Hepatocyte (in vitro differentiated cells): ENCODE results near the gene ATF4. TPM values are rescaled to one million over a fixed set of nuclear protein-coding genes. Genes with fewer than 3 reads are reported as not detected.

Experiments used
- DNase-seq: peaks from one replicate; pipeline ENCODE4 v3.0.0-alpha.2; 2016; ENCODE audit warnings: low spot score
- H2AFZ ChIP-seq: fragments of 200-600 bp; sonication (generic); 2 replicates; pipeline ENCODE4 v1.6.0; 2016; ENCODE audit warnings: antibody characterized with exemption, mild to moderate bottlenecking
- H3K27ac ChIP-seq: fragments of 200-600 bp; sonication (generic); 2 replicates; pipeline ENCODE4 v1.5.1; 2016; ENCODE audit warnings: mild to moderate bottlenecking
- H3K27me3 ChIP-seq: fragments of 200-600 bp; sonication (generic); 2 replicates; pipeline ENCODE4 v1.6.1; 2016
- H3K36me3 ChIP-seq: fragments of 200-600 bp; sonication (generic); replicated peaks from 2 replicates; pipeline ENCODE4 v1.5.1; 2016; ENCODE audit warnings: low read depth; ENCODE audit not compliant: insufficient read depth
- H3K4me1 ChIP-seq: fragments of 200-600 bp; sonication (generic); 2 replicates; pipeline ENCODE4 v1.5.1; 2016; ENCODE audit warnings: mild to moderate bottlenecking, moderate library complexity; ENCODE audit not compliant: insufficient read depth
- H3K4me2 ChIP-seq: fragments of 200-600 bp; sonication (generic); 2 replicates; pipeline ENCODE4 v1.6.0; 2016
- H3K4me3 ChIP-seq: fragments of 200-600 bp; sonication (generic); 2 replicates; pipeline ENCODE4 v1.5.1; 2016; ENCODE audit warnings: mild to moderate bottlenecking
- H3K79me2 ChIP-seq: fragments of 200-600 bp; sonication (generic); 2 replicates; pipeline ENCODE4 v1.6.0; 2017; ENCODE audit warnings: mild to moderate bottlenecking
- H3K9me2 ChIP-seq: fragments of 200-600 bp; sonication (generic); replicated peaks from 2 replicates; pipeline ENCODE4 v1.6.0; 2017; ENCODE audit warnings: mild to moderate bottlenecking; ENCODE audit not compliant: insufficient read depth
- H3K9me3 ChIP-seq: fragments of 200-600 bp; sonication (generic); 2 replicates; pipeline ENCODE4 v1.5.1; 2016; ENCODE audit warnings: low read depth, mild to moderate bottlenecking
- H4K20me1 ChIP-seq: fragments of 200-600 bp; sonication (generic); 2 replicates; pipeline ENCODE4 v1.6.0; 2016; ENCODE audit warnings: mild to moderate bottlenecking; ENCODE audit not compliant: insufficient read depth, poor library complexity, severe bottlenecking
- EZH2 ChIP-seq: fragments of 200-600 bp; sonication (generic); IDR thresholded peaks from 2 replicates; pipeline ENCODE4 v1.6.1; 2016; ENCODE audit warnings: antibody characterized with exemption, mild to moderate bottlenecking, borderline replicate concordance
- EZH2phosphoT487 ChIP-seq: fragments of 200-600 bp; sonication (generic); IDR thresholded peaks from one replicate; pipeline ENCODE4 v1.6.1; 2018; ENCODE audit warnings: antibody characterized with exemption, mild to moderate bottlenecking, low read depth, moderate library complexity; ENCODE audit not compliant: unreplicated experiment, severe bottlenecking
- WGBS: methylation state at CpG from one replicate; pipeline ENCODE4 v1.1.6; 2016; ENCODE audit warnings: low lambda C conversion rate; ENCODE audit errors: missing lambda C conversion rate; 5-methylcytosine and 5-hydroxymethylcytosine counted together
- polyA plus RNA-seq: library from polyadenylated mRNA; unstranded; fragments of >200 nt; fragmentation: Nextera tagmentation; extraction: Ambion mirVana; gene quantifications from 2 replicates; pipeline ENCODE4 v1.2.1, GENCODE V29; 2016
- total RNA-seq: library from RNA; depleted of rRNA; stranded (reverse); fragments of >200 nt; gene quantifications from 2 replicates; pipeline ENCODE4 v1.2.3, GENCODE V29; 2014
- TF ChIP-seq, protein P1 (sequence below): fragments of 200-600 bp; sonication (generic); IDR thresholded peaks from 2 replicates; pipeline ENCODE4 v1.5.1; 2016; ENCODE audit warnings: antibody characterized with exemption, mild to moderate bottlenecking; ENCODE audit not compliant: poor library complexity

ATF4 gene
- total and polyA plus RNA-seq, 2 experiments from 2014 or later: 144 to 231 TPM

DNA sequence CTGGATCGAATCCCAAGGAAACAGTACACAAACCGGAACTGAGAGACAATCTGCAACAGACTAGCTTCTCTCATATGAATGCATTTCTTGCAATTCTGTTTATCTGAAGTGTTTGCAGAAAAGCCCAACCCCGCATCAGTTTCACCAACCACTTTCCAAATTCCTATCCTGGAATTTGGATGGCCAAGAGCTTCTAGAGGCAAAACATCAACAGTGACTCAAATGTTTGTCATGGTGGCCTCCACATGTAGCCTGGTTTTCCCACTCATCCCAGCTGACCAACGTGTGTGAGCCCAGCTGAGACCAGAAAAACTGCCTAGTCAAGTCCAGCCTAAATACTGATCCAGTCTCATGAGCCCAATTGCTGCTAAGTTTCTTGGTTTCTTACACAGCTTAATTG, 26.6 kb upstream of the ATF4 start:
- H3K27ac ChIP-seq: no peak overlapping the region

DNA sequence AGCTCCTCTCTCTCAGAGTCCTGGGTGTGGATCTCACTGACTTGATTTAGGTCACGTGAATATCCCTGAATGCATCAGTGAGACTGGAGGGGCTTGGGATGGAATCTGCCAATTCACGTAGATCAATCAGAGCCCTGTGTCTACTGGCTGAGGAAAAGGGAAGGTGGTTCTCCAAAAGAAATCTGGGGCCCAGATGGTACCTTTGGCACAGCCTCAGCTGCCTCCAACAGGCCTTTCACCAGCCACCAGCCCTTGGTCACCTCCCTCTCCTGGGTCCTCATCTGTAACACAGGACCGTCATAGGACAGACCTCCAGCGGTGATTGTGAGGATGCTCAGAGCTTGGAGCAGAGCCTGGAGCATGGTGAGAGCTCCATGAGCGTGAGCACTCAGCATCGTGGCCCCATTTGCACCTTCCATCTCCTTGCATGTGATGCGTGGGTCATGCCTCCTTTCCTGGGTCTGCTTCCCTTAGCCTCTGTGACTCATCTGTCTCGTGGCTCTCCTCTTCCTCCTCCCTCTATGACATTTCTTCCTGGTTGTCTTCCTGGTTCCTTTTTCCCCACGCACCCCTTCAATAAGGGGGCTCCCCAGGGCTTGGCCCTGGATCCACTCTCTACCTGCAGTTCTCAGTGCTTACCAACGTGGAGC, 25.8 kb upstream of the ATF4 start:
- Histone ChIP-seq H3K4me1 (peaks cover 17% of the 10 kb centered on the region), H3K27me3 (no peaks in the 10 kb centered on the region), H3K79me2 (no peaks in the 10 kb centered on the region), H3K4me3 (no peak overlapping the region), H3K9me2 (no peaks in the 10 kb centered on the region), H3K27ac (no peak overlapping the region), H4K20me1 (no peaks in the 10 kb centered on the region), H3K36me3 (no peaks in the 10 kb centered on the region), H3K4me2 (no peak overlapping the region), H2AFZ (no peak overlapping the region), H3K9me3 (no peaks in the 10 kb centered on the region)
- no peak for TF ChIP-seq EZH2
- 91% methylated on average over 10 of the region's 10 CpGs for WGBS
- DNase-seq: no peak

More for the DNA sequence above, 26.6 kb upstream of the ATF4 start:
- Histone ChIP-seq H2AFZ (no peak overlapping the region), H3K4me3 (no peak overlapping the region), H3K9me2 (no peaks in the 10 kb centered on the region), H3K79me2 (no peaks in the 10 kb centered on the region), H3K4me1 (peaks cover 13% of the 10 kb centered on the region), H3K9me3 (no peaks in the 10 kb centered on the region), H3K27me3 (no peaks in the 10 kb centered on the region), H4K20me1 (no peaks in the 10 kb centered on the region), H3K4me2 (no peak overlapping the region), H3K36me3 (no peaks in the 10 kb centered on the region)
- 82% methylated on average over 4 of the region's 4 CpGs for WGBS
- no peak for TF ChIP-seq EZH2phosphoT487
- no peak for TF ChIP-seq EZH2
- TF ChIP-seq, protein P1, sequence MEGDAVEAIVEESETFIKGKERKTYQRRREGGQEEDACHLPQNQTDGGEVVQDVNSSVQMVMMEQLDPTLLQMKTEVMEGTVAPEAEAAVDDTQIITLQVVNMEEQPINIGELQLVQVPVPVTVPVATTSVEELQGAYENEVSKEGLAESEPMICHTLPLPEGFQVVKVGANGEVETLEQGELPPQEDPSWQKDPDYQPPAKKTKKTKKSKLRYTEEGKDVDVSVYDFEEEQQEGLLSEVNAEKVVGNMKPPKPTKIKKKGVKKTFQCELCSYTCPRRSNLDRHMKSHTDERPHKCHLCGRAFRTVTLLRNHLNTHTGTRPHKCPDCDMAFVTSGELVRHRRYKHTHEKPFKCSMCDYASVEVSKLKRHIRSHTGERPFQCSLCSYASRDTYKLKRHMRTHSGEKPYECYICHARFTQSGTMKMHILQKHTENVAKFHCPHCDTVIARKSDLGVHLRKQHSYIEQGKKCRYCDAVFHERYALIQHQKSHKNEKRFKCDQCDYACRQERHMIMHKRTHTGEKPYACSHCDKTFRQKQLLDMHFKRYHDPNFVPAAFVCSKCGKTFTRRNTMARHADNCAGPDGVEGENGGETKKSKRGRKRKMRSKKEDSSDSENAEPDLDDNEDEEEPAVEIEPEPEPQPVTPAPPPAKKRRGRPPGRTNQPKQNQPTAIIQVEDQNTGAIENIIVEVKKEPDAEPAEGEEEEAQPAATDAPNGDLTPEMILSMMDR: no peak
- no peak for DNase-seq

DNA sequence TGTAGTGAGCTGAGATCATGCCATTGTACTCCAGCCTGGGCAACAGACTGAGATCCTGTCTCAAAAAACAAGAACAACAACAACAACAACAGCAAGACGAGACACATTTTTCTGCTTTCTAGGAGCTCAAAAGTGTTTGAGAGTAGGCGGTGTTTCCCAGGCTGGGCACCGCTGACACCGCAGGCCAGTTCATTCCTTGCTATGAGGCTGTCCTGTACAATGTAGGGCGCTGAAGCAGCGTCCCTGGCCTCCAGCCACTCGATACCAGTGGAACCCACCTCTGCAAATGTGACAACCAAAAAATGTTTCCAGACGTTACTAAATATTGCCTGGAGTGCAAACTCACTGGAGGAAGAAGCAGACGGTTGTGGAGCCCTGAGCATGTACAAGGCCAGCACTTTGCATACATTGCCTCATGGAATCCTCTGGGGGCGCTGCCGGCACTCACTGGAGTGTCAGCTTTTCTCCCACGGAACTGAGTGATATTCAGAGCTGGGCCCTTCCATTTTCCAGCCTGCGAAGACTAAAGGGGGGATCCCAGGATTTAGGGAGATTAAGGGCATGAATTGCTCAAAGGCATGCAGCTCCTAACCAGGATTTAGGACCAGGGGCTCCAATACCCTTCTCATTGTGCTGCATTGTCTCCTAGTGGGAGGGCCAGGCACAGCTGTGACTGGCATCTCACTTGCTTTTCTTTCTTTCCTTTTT, 24.1 kb upstream of the ATF4 start:
- Histone ChIP-seq H3K27ac (no peak overlapping the region), H2AFZ (peak overlapping the region; percentile 17), H3K27me3 (no peaks in the 10 kb centered on the region)

More for the DNA sequence above, 24.1 kb upstream of the ATF4 start:
- WGBS: 46% methylated on average over 13 of the region's 13 CpGs
- Histone ChIP-seq H3K9me3 (no peaks in the 10 kb centered on the region), H3K79me2 (no peaks in the 10 kb centered on the region), H3K4me1 (peaks cover 14% of the 10 kb centered on the region), H3K36me3 (no peaks in the 10 kb centered on the region), H3K9me2 (no peaks in the 10 kb centered on the region), H3K4me2 (no peak overlapping the region), H3K4me3 (no peak overlapping the region), H4K20me1 (no peaks in the 10 kb centered on the region)
- DNase-seq: peak; percentile 89
- TF ChIP-seq EZH2phosphoT487: no peak
- TF ChIP-seq, protein P1: peak; percentile 66
- TF ChIP-seq EZH2: no peak
